Heart left ventricle (tissue), 13 donors: ENCODE data around the gene ODF2L.

Experiments
- CTCF ChIP-seq, 12 donors: fragments of 200-600 bp; sonication (generic) in 4 of 12; IDR thresholded peaks; one replicate each; pipeline versions ENCODE4 v1.5.0 to v1.8.0; 2018 to 2022; ENCODE audit warnings: antibody characterized with exemption in 12 of 12, mild to moderate bottlenecking in 5 of 12
- POLR2A ChIP-seq, 2 donors: fragments of 450-650 bp; IDR thresholded peaks; one replicate each; pipeline ENCODE4 v1.6.1; 2017; ENCODE audit warnings: antibody characterized with exemption in 2 of 2, mild to moderate bottlenecking in 2 of 2, moderate library complexity in 2 of 2
- donor health status: ischemic (EF 13 %, LVEDD 7.1; RV severe dilation, severe dysfunction).
- donor health status: DM: no; HTN: yes; CAD: no.
- donor health status: DM: no; HTN: no; CAD: no.
- donor health status: ischemic (EF 25% LVEDD 6.9; RV normal size, moderate dysfunction).
- donor health status: ischemic (EF 25% LVEDD 5.7; RV mildly dilated, moderate dysfunction).
- donor health status: ischemic (EF 35%, LVEDD 5.7; RV mildly dilated, moderate dysfunction).
- donor health status: nonischemic (EF 11% LVEDD 7.7; RV severe dilation, severe dysfunction).
- donor health status: DM: yes; HTN: yes; CAD: no.
- donor health status: PGD.
- donor health status: ischemic (EF 29% LVEDD 5.4; RV normal size, mild dysfunction).
- donor health status: nonischemic (EF 23%, LVEDD 6.1; RV moderate dilation, normal function).

- TF ChIP-seq CTCF (IDR thresholded peaks at IDR 0.05) (no peak), POLR2A (IDR thresholded peaks at IDR 0.05) (no peak)
These were observed 34.3 kb upstream of the ODF2L start for GRCh38 chr1:86430376-86430775.
